ENCODE measurements around the gene POLR2J3.
"Not testable (repeated sequence)": the region's sequence is repeated elsewhere in the genome, so short reads cannot be mapped to it uniquely, and the experiment has no call there.

DNA sequence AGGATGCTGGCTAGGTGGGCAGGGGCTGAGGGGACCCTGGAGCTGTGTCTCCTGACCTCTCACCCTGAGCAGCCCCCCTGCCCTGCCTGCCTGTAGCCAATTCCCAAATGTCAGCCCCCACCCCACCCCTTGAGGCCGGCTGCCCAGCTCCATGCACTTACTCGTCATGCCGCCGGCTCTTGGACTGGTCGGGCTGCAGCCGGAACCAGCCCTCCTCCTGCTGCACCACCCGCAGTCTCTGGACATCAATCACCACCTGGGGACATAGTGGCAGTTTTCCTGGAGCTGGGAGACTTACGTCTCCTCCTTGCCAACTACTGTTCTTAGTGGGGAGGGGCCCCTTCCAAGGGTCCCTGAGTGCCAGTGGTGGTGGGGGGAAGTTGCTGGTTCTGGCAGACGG lies 27.3 kb upstream of the POLR2J3 start:
- not testable (repeated sequence) for TF ChIP-seq SIN3A (IDR thresholded peaks at IDR 0.05; ENCODE audit: borderline replicate concordance, low read depth, low read length); TAF1 (IDR thresholded peaks at IDR 0.05; ENCODE audit: borderline replicate concordance, low read depth, low read length); NRF1 (IDR thresholded peaks at IDR 0.05; ENCODE audit: low read depth, low read length)
- TF ChIP-seq, protein P1, sequence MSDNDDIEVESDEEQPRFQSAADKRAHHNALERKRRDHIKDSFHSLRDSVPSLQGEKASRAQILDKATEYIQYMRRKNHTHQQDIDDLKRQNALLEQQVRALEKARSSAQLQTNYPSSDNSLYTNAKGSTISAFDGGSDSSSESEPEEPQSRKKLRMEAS (IDR thresholded peaks at IDR 0.05; ENCODE audit: low read depth), result not testable (repeated sequence)
- TF ChIP-seq, protein P2, sequence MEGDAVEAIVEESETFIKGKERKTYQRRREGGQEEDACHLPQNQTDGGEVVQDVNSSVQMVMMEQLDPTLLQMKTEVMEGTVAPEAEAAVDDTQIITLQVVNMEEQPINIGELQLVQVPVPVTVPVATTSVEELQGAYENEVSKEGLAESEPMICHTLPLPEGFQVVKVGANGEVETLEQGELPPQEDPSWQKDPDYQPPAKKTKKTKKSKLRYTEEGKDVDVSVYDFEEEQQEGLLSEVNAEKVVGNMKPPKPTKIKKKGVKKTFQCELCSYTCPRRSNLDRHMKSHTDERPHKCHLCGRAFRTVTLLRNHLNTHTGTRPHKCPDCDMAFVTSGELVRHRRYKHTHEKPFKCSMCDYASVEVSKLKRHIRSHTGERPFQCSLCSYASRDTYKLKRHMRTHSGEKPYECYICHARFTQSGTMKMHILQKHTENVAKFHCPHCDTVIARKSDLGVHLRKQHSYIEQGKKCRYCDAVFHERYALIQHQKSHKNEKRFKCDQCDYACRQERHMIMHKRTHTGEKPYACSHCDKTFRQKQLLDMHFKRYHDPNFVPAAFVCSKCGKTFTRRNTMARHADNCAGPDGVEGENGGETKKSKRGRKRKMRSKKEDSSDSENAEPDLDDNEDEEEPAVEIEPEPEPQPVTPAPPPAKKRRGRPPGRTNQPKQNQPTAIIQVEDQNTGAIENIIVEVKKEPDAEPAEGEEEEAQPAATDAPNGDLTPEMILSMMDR (IDR thresholded peaks at IDR 0.05), result not testable (repeated sequence)
- TF ChIP-seq, protein P3, sequence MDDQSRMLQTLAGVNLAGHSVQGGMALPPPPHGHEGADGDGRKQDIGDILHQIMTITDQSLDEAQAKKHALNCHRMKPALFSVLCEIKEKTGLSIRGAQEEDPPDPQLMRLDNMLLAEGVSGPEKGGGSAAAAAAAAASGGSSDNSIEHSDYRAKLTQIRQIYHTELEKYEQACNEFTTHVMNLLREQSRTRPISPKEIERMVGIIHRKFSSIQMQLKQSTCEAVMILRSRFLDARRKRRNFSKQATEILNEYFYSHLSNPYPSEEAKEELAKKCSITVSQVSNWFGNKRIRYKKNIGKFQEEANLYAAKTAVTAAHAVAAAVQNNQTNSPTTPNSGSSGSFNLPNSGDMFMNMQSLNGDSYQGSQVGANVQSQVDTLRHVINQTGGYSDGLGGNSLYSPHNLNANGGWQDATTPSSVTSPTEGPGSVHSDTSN (IDR thresholded peaks at IDR 0.05), result not testable (repeated sequence)

Data from SK-N-SH (cell line).